ENCODE results near the gene MTG2. TPM values are rescaled to one million over a fixed set of nuclear protein-coding genes. Genes with fewer than 3 reads are reported as not detected.

MTG2 gene
- polyA plus RNA-seq, 1 of the 3 experiments (the other 2 are of a cell fraction) = 42.9 TPM

DNA sequence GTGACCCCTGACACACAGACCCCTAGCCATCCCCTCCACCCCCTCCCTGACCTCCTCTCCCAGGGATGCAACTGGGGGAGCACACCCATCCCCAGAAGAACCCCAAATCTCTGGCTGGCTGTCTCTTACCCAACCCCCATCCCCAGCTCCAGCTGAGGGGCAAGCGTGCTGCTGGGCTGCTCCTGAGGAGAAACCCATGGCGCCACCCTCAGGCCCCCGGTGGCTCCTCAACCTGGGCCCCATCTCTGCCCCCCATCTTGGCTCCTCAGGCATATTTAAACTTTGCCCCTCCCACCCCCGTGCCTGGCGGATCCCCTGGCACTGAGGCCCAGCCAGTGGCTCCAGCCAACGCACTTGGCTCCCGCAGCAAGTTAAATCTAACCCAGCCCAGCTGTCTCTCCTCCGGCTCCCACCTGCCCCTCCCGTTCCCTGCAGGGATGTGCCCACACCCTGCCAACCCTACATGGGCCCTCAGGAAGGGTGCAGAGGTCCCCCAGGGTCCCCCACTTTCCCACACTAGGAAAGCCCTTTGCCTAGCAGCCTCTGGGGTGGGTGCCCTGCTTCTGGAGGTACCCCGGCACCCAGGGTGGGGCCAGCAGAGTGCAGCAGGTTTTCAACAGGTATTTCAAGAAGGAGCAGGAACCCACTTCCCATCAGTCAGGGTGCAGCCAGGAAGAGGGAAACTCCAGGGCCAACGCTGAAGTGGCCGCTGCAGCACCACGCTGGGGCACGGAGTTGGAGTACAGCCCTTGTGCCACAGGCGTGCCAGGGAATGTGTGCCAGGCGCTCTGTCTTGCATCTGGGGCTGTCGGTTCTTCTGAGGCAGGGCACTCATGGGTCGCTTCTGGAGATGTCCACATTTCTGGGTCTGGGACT, 50.2 kb downstream of the MTG2 start (continued):
- TF ChIP-seq PBX3 (IDR thresholded peaks at IDR 0.05) = no peak
- no peak for TF ChIP-seq RXRA (IDR thresholded peaks at IDR 0.05; ENCODE audit: borderline replicate concordance, low read depth)

- 71% methylated on average over 4 of the region's 4 CpGs for WGBS (ENCODE audit: low lambda C conversion rate)
- H3K36me3 ChIP-seq (replicated peaks in 1 of 2; ENCODE audit: control insufficient read depth in 1 of 2, insufficient read depth in 2 of 2, low read length in 1 of 2) = no peaks in the 10 kb centered on the region
- H3K4me2 ChIP-seq = no peak overlapping the region
- ChIA-PET POLR2A (no interaction called here), CTCF (interaction anchor here (1.1 kb wide), 1 partner anchor 13 kb away, joined by 4 read pairs; no protein-coding TSS in a partner anchor)
- H4K20me1 ChIP-seq (ENCODE audit: insufficient read depth) = no peaks in the 10 kb centered on the region
- H3K4me1 ChIP-seq (ENCODE audit: control insufficient read depth in 1 of 2, insufficient read depth in 2 of 2, low read depth in 1 of 2, low read length in 1 of 2) = peaks cover 0 to 37% of the 10 kb centered on the region in 2 experiments; a peak in 1 of 4 replicates
- no peak overlapping the region for H3K9ac ChIP-seq
- H3K4me3 ChIP-seq (ENCODE audit: low read depth in 2 of 2, low read length in 1 of 2) = no peak overlapping the region
- no peak for DNase-seq
- no peaks in the 10 kb centered on the region for H3K9me3 ChIP-seq
- TF ChIP-seq MXI1 (IDR thresholded peaks at IDR 0.05; ENCODE audit: low read depth, low read length) = no peak
- no peak for TF ChIP-seq MEF2A (IDR thresholded peaks at IDR 0.05; ENCODE audit: borderline replicate concordance, low read depth)
- TF ChIP-seq FOXJ3 (CRISPR knock-in tag; IDR thresholded peaks at IDR 0.05) = no peak
- no peak for TF ChIP-seq GATA2 (CRISPR knock-in tag; IDR thresholded peaks at IDR 0.05)
- TF ChIP-seq SMC3 (IDR thresholded peaks at IDR 0.05; ENCODE audit: low read depth, low read length) = no peak
- TF ChIP-seq, protein P1, sequence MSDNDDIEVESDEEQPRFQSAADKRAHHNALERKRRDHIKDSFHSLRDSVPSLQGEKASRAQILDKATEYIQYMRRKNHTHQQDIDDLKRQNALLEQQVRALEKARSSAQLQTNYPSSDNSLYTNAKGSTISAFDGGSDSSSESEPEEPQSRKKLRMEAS (IDR thresholded peaks at IDR 0.05; ENCODE audit: low read depth) = no peak
- TF ChIP-seq ZBTB33 (IDR thresholded peaks at IDR 0.05; ENCODE audit: borderline replicate concordance, low read depth) = no peak
- TF ChIP-seq REST (IDR thresholded peaks at IDR 0.05; ENCODE audit: low read depth, low read length) = no peak
- no peak for TF ChIP-seq NFIC (IDR thresholded peaks at IDR 0.05; ENCODE audit: borderline replicate concordance)
- TF ChIP-seq PBX3 (IDR thresholded peaks at IDR 0.05) = no peak
- no peak for TF ChIP-seq EP300 (IDR thresholded peaks at IDR 0.05; ENCODE audit: borderline replicate concordance in 1 of 2, low read depth in 1 of 2, low read length in 1 of 2)
- no peak for TF ChIP-seq TEAD4 (IDR thresholded peaks at IDR 0.05; ENCODE audit: borderline replicate concordance, insufficient read depth)
- TF ChIP-seq EZH2phosphoT487 (IDR thresholded peaks at IDR 0.05; ENCODE audit: borderline replicate concordance, low read depth) = no peak
- TF ChIP-seq CHD2 (IDR thresholded peaks at IDR 0.05; ENCODE audit: low read length, partially characterized antibody) = no peak
- TF ChIP-seq JUND (IDR thresholded peaks at IDR 0.05) = no peak
- no peak for TF ChIP-seq TAF1 (IDR thresholded peaks at IDR 0.05; ENCODE audit: borderline replicate concordance, low read depth, low read length)
- TF ChIP-seq GABPA (IDR thresholded peaks at IDR 0.05; ENCODE audit: low read depth) = no peak
- TF ChIP-seq USF1 (IDR thresholded peaks at IDR 0.05; ENCODE audit: borderline replicate concordance, low read depth) = no peak
- TF ChIP-seq ELF1 (IDR thresholded peaks at IDR 0.05) = no peak
- no peak overlapping the region for H3K27ac ChIP-seq (ENCODE audit: low read depth in 2 of 2, low read length in 1 of 2)
- H2AFZ ChIP-seq (ENCODE audit: low read depth) = no peak overlapping the region
- no peaks in the 10 kb centered on the region for H3K27me3 ChIP-seq (ENCODE audit: insufficient read depth)
- peaks cover 7% of the 10 kb centered on the region for H3F3A ChIP-seq (replicated peaks; ENCODE audit: insufficient read depth)
- peaks cover under 1% of the 10 kb centered on the region; the same call in 1 of the 2 replicates for H3K79me2 ChIP-seq (ENCODE audit: insufficient read depth)
- no peaks in the 10 kb centered on the region for H3K9me2 ChIP-seq
These were observed 50.9 kb downstream of the MTG2 start for GRCh38 chr20:62233684-62234083.
